ENCODE measurements around the gene FKBP11.

FKBP11 gene

DNA sequence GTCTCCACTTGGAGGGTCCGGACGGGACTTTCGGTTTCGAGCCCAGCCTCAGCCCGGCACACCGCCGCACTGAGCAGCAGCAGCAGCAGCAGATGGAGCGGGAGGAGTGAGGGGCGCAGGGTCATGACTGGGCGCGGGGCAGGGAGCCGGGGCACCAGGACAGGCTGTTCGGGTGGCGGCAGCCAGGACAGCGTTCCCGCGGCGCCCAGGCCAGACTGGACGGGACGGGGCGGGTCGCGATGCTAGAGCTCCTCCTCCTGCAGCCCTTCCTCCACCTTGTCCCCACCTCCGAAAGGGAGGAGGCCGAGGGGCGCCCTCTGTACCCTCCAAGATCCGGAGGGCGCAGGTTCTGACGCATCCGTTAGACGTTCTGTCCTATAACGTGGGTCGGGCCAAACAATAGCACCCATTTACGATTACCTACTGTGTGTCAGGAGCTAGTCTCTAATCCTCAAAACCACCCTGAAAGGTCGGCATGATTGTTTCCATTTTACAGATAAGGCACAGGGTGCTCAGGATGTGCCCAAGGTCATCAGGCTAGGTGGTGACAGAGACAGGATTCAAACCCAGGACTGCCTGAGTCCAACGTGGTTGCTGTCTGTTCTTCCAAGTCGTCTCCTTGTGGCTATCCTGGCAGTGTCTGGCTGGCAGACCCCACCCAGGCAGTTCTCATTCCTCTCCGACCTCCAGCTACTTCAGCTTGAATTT is at the start of gene FKBP11:
Gene FKBP11, minus strand, starts transcription at position 189 of the 708 bp plus-strand sequence. Its CDS starts 64 bp downstream, at position 125.
- H3K9me3 ChIP-seq (ENCODE audit: control insufficient read depth, insufficient read depth, low read depth, low read length) = no peaks in the 10 kb centered on the region
- H3K27ac ChIP-seq (ENCODE audit: low read depth, low read length) = no peak within 1 kb of the TSS
- peaks cover 63% of the 10 kb centered on the region for H3K36me3 ChIP-seq (ENCODE audit: control insufficient read depth, insufficient read depth, low read length)
- peak within 1 kb of the TSS; percentile 59 for H3K9ac ChIP-seq (ENCODE audit: low read length)
- no peaks in the 10 kb centered on the region for H3K27me3 ChIP-seq (ENCODE audit: control insufficient read depth, insufficient read depth, low read length)
- H3K4me3 ChIP-seq (ENCODE audit: low read depth, low read length) = peak within 1 kb of the TSS; percentile 69
- no peaks in the 10 kb centered on the region; the same call in 1 of the 2 replicates for H3K4me1 ChIP-seq (ENCODE audit: control insufficient read depth, insufficient read depth, low read length)

DNA sequence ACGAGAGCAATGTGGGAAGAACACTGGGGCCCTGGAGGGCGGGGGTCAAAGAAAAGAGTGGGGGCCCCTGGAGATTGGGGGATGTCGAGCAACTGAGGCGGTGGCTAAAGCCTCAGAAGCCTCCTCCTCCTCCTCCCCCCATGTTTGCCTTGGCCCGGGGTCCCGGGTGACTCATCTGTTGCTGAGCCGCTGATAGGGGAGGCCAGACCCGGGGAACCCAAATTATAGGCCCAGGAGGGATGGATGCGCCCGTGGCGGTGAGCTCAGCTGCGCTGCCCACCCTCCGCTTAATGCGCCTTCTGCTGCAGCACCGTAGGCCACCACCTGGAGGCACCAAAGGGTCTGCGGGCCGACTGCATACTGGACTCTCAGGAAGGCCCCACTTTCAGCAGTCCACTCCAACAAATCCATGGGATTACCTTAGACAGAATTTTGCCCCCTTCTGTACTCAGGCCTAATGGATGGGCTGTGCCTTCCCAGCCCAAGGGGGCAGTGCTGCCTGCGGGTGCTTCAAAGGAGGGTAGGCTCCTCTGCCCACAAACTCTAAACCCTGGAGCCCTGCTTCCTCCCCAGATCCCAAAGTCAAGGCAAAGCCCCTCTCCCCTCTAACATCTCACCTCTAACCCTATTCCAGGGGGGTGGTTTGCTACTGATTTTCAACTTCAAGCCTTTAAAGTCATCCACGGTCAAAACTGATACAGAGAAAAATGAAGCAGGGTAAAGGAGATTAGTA is 48.8 kb upstream of the FKBP11 start:
- no peak overlapping the region for H3K27ac ChIP-seq (ENCODE audit: low read depth, low read length)
- H3K36me3 ChIP-seq (ENCODE audit: control insufficient read depth, insufficient read depth, low read length) = no peaks in the 10 kb centered on the region
- H3K9me3 ChIP-seq (ENCODE audit: control insufficient read depth, insufficient read depth, low read depth, low read length) = no peaks in the 10 kb centered on the region
- no peak overlapping the region for H3K9ac ChIP-seq (ENCODE audit: low read length)
- H3K27me3 ChIP-seq (ENCODE audit: control insufficient read depth, insufficient read depth, low read length) = peaks cover 99% of the 10 kb centered on the region
- peaks cover 35% of the 10 kb centered on the region for H3K4me1 ChIP-seq (ENCODE audit: control insufficient read depth, insufficient read depth, low read length)
- no peak overlapping the region for H3K4me3 ChIP-seq (ENCODE audit: low read depth, low read length)

- no peaks in the 10 kb centered on the region for H3K9me3 ChIP-seq (ENCODE audit: control insufficient read depth, insufficient read depth, low read depth, low read length)
- peaks cover 35% of the 10 kb centered on the region for H3K4me1 ChIP-seq (ENCODE audit: control insufficient read depth, insufficient read depth, low read length)
- no peak overlapping the region for H3K4me3 ChIP-seq (ENCODE audit: low read depth, low read length)
- H3K36me3 ChIP-seq (ENCODE audit: control insufficient read depth, insufficient read depth, low read length) = no peaks in the 10 kb centered on the region
- H3K27ac ChIP-seq (ENCODE audit: low read depth, low read length) = no peak overlapping the region
- H3K27me3 ChIP-seq (ENCODE audit: control insufficient read depth, insufficient read depth, low read length) = peaks cover 99% of the 10 kb centered on the region
- no peak overlapping the region for H3K9ac ChIP-seq (ENCODE audit: low read length)
Measured at GRCh38 chr12:48973531-48973930, 48.2 kb upstream of the FKBP11 start.

GRCh38 chr12:48972952-48973483 is 47.7 kb upstream of the FKBP11 start:
- H3K27me3 ChIP-seq (ENCODE audit: control insufficient read depth, insufficient read depth, low read length) = peaks cover 99% of the 10 kb centered on the region
- H3K27ac ChIP-seq (ENCODE audit: low read depth, low read length) = no peak overlapping the region
- H3K4me1 ChIP-seq (ENCODE audit: control insufficient read depth, insufficient read depth, low read length) = peaks cover 38% of the 10 kb centered on the region
- no peak overlapping the region for H3K4me3 ChIP-seq (ENCODE audit: low read depth, low read length)
- no peak overlapping the region for H3K9ac ChIP-seq (ENCODE audit: low read length)
- no peaks in the 10 kb centered on the region for H3K36me3 ChIP-seq (ENCODE audit: control insufficient read depth, insufficient read depth, low read length)
- no peaks in the 10 kb centered on the region for H3K9me3 ChIP-seq (ENCODE audit: control insufficient read depth, insufficient read depth, low read depth, low read length)

DNA sequence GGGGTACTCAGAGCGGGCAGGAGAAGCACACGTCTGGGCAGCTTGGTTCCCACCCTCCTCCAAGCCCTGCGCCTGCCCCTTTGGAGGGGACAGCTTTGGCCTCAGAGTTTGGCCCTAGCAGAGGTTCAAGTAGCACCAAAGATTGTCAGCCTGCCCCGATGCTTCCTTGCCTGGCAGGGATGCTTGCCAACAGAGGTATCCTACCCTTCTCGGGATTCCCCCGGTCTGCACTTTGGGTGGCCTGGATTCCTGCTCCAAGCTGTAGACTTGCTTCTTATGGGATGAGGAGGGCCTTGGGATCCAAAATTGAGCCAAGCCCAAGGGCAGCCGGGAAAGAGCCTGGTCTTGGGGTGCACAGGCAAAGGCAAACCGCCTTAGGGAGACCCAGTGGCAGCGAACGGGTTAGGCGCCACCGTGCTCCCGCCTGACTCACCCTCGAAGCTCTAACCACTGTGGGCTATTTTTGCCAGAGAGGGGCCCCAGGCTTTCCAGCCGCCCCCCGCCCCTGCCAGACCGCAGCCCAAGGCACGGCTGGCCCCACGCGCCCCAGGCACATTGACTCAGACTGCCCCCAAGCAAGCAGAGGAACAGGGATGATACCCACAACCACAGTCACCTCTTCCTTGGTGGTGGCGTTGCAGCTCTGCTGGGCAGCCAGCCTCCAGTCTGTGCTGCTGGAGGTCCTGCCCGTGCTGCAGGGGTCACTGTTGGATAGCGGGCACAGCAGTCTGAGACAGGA is 47.1 kb upstream of the FKBP11 start:
- Histone ChIP-seq H3K9ac (ENCODE audit: low read length) (no peak overlapping the region), H3K4me3 (ENCODE audit: low read depth, low read length) (peak overlapping the region; percentile 62), H3K4me1 (ENCODE audit: control insufficient read depth, insufficient read depth, low read length) (peaks cover 43% of the 10 kb centered on the region), H3K36me3 (ENCODE audit: control insufficient read depth, insufficient read depth, low read length) (no peaks in the 10 kb centered on the region), H3K27me3 (ENCODE audit: control insufficient read depth, insufficient read depth, low read length) (peaks cover 94% of the 10 kb centered on the region), H3K9me3 (ENCODE audit: control insufficient read depth, insufficient read depth, low read depth, low read length) (no peaks in the 10 kb centered on the region), H3K27ac (ENCODE audit: low read depth, low read length) (no peak overlapping the region)

DNA sequence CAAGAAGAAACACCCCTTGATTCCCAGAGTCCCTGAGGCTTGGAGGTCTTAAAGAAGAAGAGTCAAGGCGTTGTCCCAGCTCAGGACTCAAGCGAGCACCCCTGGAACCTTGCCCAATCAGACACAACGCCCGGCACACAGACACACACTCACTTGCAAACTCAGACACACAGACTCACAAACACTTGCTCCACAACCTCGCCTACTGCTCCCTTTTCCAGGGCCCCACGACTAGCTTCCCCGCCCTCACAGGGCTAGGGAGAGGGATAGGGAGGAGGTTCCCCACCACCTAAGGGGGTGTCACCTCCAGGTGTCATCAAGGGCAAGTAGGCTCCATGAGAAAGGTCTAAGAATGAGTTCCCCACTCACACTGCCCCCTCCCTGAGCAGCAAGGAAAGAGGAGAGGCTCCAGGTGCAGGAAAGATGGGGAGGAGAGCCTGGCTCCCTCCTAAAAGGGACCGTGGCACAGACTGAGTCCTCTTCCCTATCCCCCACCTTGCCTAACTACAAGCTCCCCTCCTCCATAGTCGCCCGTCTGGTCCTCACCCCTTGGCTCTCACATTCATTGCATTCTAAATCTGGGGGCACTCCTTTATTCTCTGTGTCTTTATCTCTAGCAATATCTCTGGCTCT is 45.5 kb upstream of the FKBP11 start:
- H3K9ac ChIP-seq (ENCODE audit: low read length) = peak overlapping the region; percentile 44
- H3K9me3 ChIP-seq (ENCODE audit: control insufficient read depth, insufficient read depth, low read depth, low read length) = no peaks in the 10 kb centered on the region
- H3K27me3 ChIP-seq (ENCODE audit: control insufficient read depth, insufficient read depth, low read length) = peaks cover 78% of the 10 kb centered on the region
- peaks cover 52% of the 10 kb centered on the region for H3K4me1 ChIP-seq (ENCODE audit: control insufficient read depth, insufficient read depth, low read length)
- no peaks in the 10 kb centered on the region for H3K36me3 ChIP-seq (ENCODE audit: control insufficient read depth, insufficient read depth, low read length)
- H3K27ac ChIP-seq (ENCODE audit: low read depth, low read length) = no peak overlapping the region
- H3K4me3 ChIP-seq (ENCODE audit: low read depth, low read length) = peak overlapping the region; percentile 62

- Histone ChIP-seq H3K27me3 (ENCODE audit: control insufficient read depth, insufficient read depth, low read length) (peaks cover 71% of the 10 kb centered on the region), H3K4me3 (ENCODE audit: low read depth, low read length) (peak overlapping the region; percentile 62), H3K9ac (ENCODE audit: low read length) (peak overlapping the region; percentile 44)
Measured at GRCh38 chr12:48969833-48970701, 44.8 kb upstream of the FKBP11 start.

DNA sequence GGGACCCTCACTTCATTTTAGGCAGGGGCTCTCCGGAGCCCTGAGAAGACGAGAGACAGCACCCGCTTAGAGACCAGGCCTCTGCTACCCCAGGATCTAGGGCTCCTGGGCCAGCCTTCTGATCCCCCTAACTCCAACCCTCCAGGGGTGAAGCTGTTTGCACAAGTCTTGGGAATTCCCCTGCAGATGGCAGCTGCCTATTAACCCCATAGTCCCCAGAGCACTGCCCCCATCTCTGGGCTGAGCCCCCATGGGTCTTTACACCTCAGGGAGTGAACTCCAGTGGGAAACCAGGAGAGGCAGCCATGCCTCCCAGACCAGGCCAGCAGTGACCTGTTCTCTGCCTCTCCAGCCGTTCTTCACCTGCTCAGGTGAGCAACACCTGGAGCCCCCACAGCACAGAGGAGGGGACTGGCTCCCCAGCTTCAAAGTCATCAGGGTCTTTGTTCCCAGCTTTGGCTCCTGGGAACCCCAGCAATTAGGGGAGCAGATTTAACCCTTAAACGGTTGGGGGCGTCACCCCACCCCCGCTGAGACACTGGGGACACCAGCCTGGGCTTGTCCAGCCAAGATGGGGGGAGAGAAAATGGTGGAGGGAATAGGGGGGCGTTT is 44.0 kb upstream of the FKBP11 start:
- peak overlapping the region; percentile 62 for H3K4me3 ChIP-seq (ENCODE audit: low read depth, low read length)
- no peak overlapping the region; the same call in 1 of the 2 replicates for H3K27ac ChIP-seq (ENCODE audit: low read depth, low read length)
- no peaks in the 10 kb centered on the region for H3K36me3 ChIP-seq (ENCODE audit: control insufficient read depth, insufficient read depth, low read length)
- no peaks in the 10 kb centered on the region for H3K9me3 ChIP-seq (ENCODE audit: control insufficient read depth, insufficient read depth, low read depth, low read length)
- peaks cover 64% of the 10 kb centered on the region for H3K27me3 ChIP-seq (ENCODE audit: control insufficient read depth, insufficient read depth, low read length)
- H3K4me1 ChIP-seq (ENCODE audit: control insufficient read depth, insufficient read depth, low read length) = peaks cover 66% of the 10 kb centered on the region
- peak overlapping the region; percentile 35 for H3K9ac ChIP-seq (ENCODE audit: low read length)

More at GRCh38 chr12:48969833-48970701, 44.8 kb upstream of the FKBP11 start:
- Histone ChIP-seq H3K4me1 (ENCODE audit: control insufficient read depth, insufficient read depth, low read length) (peaks cover 58% of the 10 kb centered on the region), H3K9me3 (ENCODE audit: control insufficient read depth, insufficient read depth, low read depth, low read length) (no peaks in the 10 kb centered on the region), H3K27ac (ENCODE audit: low read depth, low read length) (no peak overlapping the region), H3K36me3 (ENCODE audit: control insufficient read depth, insufficient read depth, low read length) (no peaks in the 10 kb centered on the region)

GRCh38 chr12:48968467-48968866 is 43.2 kb upstream of the FKBP11 start:
- Histone ChIP-seq H3K36me3 (ENCODE audit: control insufficient read depth, insufficient read depth, low read length) (no peaks in the 10 kb centered on the region), H3K27me3 (ENCODE audit: control insufficient read depth, insufficient read depth, low read length) (peaks cover 56% of the 10 kb centered on the region), H3K27ac (ENCODE audit: low read depth, low read length) (no peak overlapping the region), H3K9me3 (ENCODE audit: control insufficient read depth, insufficient read depth, low read depth, low read length) (no peaks in the 10 kb centered on the region), H3K9ac (ENCODE audit: low read length) (peak overlapping the region; percentile 61), H3K4me3 (ENCODE audit: low read depth, low read length) (peak overlapping the region; percentile 5; the same call in 1 of the 2 replicates), H3K4me1 (ENCODE audit: control insufficient read depth, insufficient read depth, low read length) (peaks cover 67% of the 10 kb centered on the region)

All from HUES6 (cell line).